HG03025 (cell line): ENCODE measurements around the gene TMBIM6.

ENCODE experiments used
- ATAC-seq: cut with Tn5 transposase; IDR thresholded peaks from one replicate; pipeline ENCODE4 v1.9.1; 2021; ENCODE audit warnings: mild to moderate bottlenecking, moderate library complexity; ENCODE audit not compliant: unreplicated experiment, low FRiP score

The TMBIM6 gene

DNA sequence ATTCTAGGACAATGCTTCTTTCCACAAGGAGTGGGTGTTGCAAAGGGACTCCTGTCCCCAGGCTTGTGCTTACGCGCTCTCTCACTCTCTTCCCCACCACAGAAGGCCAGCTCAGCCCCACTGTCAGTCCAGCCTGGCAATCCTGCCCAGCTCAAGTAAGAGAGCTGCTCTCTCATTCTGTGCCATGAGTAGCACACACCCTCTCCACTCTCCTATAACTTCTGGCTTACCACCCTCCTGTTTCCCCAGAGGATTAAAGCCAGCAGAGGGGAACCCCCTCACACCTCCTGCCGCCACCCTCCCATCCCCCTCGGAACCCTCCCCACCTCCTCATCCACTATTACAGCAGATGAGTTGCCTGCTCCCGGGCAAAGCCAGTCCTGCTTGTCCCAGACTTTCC is 69.8 kb downstream of the TMBIM6 start:
- ATAC-seq = no peak

DNA sequence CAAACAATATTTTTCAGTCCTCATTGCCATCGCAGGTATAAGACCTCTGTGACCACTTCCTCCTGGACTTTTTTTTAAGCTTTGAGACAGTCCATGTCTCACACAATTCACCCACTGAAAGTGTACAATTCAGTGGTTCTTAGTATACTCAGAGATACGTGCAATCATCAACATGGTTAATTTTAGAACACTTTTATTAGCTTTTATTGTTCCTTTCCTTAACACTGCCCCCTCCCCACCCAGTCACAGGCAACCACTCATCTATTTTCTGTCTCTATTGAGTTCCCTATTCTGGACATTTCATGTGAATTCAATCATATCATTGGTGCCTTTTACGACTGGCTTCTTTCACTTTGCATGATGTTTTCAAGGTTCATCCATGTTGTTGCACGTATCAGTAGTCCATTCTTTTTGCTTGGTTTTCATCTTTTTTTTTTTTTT is 70.6 kb downstream of the TMBIM6 start:
- ATAC-seq = no peak

DNA sequence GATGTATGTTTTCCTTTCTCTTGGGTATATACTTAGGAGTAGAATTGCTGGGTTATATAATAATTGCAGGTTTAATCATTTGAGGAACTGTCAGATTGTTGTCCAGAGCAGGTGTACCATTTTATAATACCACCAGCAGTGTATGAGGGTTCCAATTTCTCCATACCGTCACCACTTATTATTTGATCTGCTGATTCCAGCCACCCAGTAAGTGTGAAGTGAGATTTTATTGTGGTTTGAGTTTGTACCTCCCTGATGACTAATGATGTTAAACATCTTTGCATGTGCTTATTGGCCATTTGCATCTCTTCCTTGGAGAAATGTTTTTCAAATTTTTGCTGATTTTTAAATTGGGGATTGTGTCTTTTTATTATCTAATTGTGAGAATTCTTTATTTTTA is 71.8 kb downstream of the TMBIM6 start:
- ATAC-seq = no peak
